Common myeloid progenitor, CD34-positive (primary cell): Measurements from ENCODE around the gene MS4A1.
"Not testable (repeated sequence)": the region's sequence is repeated elsewhere in the genome, so short reads cannot be mapped to it uniquely, and the experiment has no call there.

ENCODE experiments used
- CTCF ChIA-PET: fragments of 350-600 bp; sonication (Branson Sonifier 250); formaldehyde crosslinking; loops from one replicate; lab custom pipeline; 2021; ENCODE audit warnings: antibody characterized with exemption; lab: Charles Lee
- POLR2A ChIA-PET: fragments of 350-600 bp; sonication (Branson Sonifier 250); formaldehyde crosslinking; loops from one replicate; lab custom pipeline; 2021; ENCODE audit warnings: antibody characterized with exemption; lab: Charles Lee
- DNase-seq, 3 donors: peaks; one replicate each; pipeline versions ENCODE4 v3.0.0 to v3.0.0-alpha.2; 2013
- H3K27ac ChIP-seq, 2 experiments: 1 replicate in 1 of 2; 2 replicates in 1 of 2; pipeline ENCODE4 v1.7.0; 2013; ENCODE audit warnings: inconsistent platforms in 2 of 2, low read length in 2 of 2, mild to moderate bottlenecking in 2 of 2, low read depth in 1 of 2, moderate library complexity in 1 of 2; ENCODE audit not compliant: severe bottlenecking in 2 of 2, insufficient read depth in 1 of 2, poor library complexity in 1 of 2
- H3K27me3 ChIP-seq, 5 experiments: replicated peaks in 2 of 5; 1 replicate in 3 of 5; 2 replicates in 2 of 5; pipeline versions ENCODE4 v1.6.1 to v1.7.0; 2013; ENCODE audit warnings: low read length in 4 of 5, mild to moderate bottlenecking in 2 of 5, moderate library complexity in 2 of 5, inconsistent platforms in 1 of 5; ENCODE audit not compliant: insufficient read depth in 5 of 5, control insufficient read depth in 4 of 5
- H3K36me3 ChIP-seq, 4 experiments: 1 replicate in 2 of 4; 2 replicates in 2 of 4; pipeline versions ENCODE4 v1.6.1 to v1.7.0; 2013; ENCODE audit warnings: low read length in 3 of 4, control low read depth in 1 of 4, mild to moderate bottlenecking in 1 of 4; ENCODE audit not compliant: control insufficient read depth in 4 of 4, insufficient read depth in 4 of 4
- H3K4me1 ChIP-seq, 4 experiments: 1 replicate in 3 of 4; 2 replicates in 1 of 4; pipeline versions ENCODE4 v1.6.1 to v1.7.1; 2013; ENCODE audit warnings: low read length in 3 of 4, mild to moderate bottlenecking in 3 of 4, control low read depth in 1 of 4, inconsistent platforms in 1 of 4, moderate library complexity in 1 of 4; ENCODE audit not compliant: control insufficient read depth in 4 of 4, insufficient read depth in 4 of 4; ENCODE audit errors: control extremely low read depth in 1 of 4
- H3K4me3 ChIP-seq, 7 experiments: 1 replicate in 4 of 7; 2 replicates in 3 of 7; pipeline versions ENCODE4 v1.5.1 to v1.7.0; 2013; ENCODE audit warnings: mild to moderate bottlenecking in 7 of 7, low read length in 6 of 7, moderate library complexity in 6 of 7, inconsistent platforms in 2 of 7, low read depth in 2 of 7, control low read depth in 1 of 7; ENCODE audit not compliant: insufficient read depth in 4 of 7, control insufficient read depth in 1 of 7; ENCODE audit errors: extremely low read depth in 1 of 7
- H3K9me3 ChIP-seq, 5 experiments: 1 replicate in 4 of 5; 2 replicates in 1 of 5; pipeline versions ENCODE4 v1.6.1 to v1.7.1; 2013; ENCODE audit warnings: low read length in 4 of 5, mild to moderate bottlenecking in 2 of 5, inconsistent platforms in 1 of 5, low read depth in 1 of 5, moderate library complexity in 1 of 5; ENCODE audit not compliant: control insufficient read depth in 4 of 5, insufficient read depth in 2 of 5; ENCODE audit errors: control extremely low read depth in 1 of 5
- WGBS: methylation state at CpG from one replicate; pipeline ENCODE4 v1.1.5; 2013; ENCODE audit not compliant: insufficient coverage; 5-methylcytosine and 5-hydroxymethylcytosine counted together

Gene MS4A1

DNA sequence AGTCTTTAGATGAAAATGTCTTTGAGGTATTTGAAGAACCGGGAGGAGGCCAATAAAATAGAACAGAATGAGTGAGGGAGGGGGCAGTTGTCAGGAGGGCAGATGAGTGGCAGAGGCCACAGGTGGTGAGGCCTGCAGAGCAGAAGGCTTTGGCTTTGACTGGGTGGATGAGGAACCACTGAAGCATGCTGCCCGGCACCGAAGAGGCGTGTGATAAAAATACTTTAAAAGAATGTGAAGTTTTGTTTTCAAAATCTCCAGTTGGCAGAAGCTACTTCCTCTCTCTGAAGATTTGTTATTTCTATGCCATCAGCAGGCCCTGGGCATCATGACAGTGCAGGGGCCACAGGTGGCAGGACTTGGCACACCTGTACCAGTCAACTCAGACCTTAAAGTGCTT is 43.2 kb downstream of the MS4A1 start:
- Histone ChIP-seq H3K4me1 (peaks cover 0 to 14% (median 6%) of the 10 kb centered on the region in 4 experiments), H3K36me3 (no peaks in the 10 kb centered on the region), H3K9me3 (no peaks in the 10 kb centered on the region), H3K27ac (no peak overlapping the region), H3K27me3 (no peaks in the 10 kb centered on the region), H3K4me3 (no peak overlapping the region)
- ChIA-PET POLR2A (no interaction called here), CTCF (no interaction called here)
- WGBS = 35% methylated on average over 4 of the region's 4 CpGs
- peak in 2 of 3 donors; percentile 49 to 71 for DNase-seq

DNA sequence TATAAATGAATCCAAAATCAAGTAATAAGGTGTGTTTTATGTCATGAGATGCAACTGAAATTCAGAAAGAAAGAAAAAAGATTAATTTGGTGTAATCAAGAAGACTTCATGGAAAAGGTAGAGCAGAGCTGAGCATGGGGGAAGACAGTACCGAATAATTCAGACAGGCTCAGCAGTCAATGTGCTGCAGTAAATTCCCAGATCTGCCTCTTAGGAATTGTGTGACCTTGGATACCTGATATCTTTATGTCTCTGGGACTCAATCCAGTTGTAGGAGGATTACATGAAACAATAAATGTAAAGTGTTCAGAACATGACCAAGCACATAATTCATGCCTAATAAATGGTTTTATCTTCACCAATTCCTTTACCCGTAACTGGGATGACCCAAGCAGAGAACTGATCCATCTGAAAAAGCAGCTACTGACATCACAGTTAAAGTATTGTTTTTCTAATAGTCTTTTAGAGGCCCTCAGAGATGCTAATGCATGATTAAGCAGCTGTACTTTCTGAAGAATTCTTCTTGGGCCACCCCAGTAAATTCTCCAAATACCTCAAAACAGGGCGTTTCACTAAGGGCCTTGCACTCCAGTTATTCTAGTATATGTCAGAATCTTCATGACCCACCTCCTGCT is 44.7 kb downstream of the MS4A1 start:
- ChIA-PET POLR2A (no interaction called here), CTCF (no interaction called here)
- no peak for DNase-seq
- no peak overlapping the region for H3K4me3 ChIP-seq
- WGBS = 96% methylated on average over 2 of the region's 3 CpGs
- no peak overlapping the region for H3K27ac ChIP-seq
- H3K27me3 ChIP-seq = no peaks in the 10 kb centered on the region
- no peaks in the 10 kb centered on the region for H3K9me3 ChIP-seq
- peaks cover 0 to 14% (median 8%) of the 10 kb centered on the region in 4 experiments for H3K4me1 ChIP-seq
- H3K36me3 ChIP-seq = no peaks in the 10 kb centered on the region

DNA sequence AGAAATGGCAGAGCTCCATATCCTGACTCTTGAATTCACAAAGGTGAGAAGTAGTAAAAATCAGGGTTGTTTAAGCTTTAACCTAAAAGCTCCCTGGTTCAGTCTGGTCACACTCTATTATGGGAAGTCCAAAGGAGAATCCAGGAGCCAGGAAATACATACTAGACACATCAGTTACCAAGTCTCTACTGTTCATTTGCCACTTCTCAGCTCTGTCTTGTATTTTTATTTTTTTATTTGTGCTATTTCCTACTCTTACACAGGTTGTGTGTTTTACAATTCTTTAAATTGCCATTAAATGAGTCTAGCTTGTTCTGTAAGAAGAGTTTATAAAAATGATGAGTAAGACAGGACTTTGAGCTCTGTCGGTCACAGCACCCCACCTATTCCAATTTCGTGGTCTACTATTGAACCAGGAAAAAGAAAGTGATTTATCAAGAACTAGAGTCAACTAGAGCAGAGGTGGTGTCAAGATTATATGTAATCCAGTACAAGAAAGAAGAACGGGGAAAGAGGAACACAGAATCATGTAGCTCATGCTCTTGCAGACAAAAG is 46.7 kb downstream of the MS4A1 start:
- no peaks in the 10 kb centered on the region for H3K27me3 ChIP-seq
- peaks cover 0 to 14% (median 8%) of the 10 kb centered on the region in 4 experiments for H3K4me1 ChIP-seq
- no peak overlapping the region for H3K4me3 ChIP-seq
- CTCF ChIA-PET = interaction anchor here (1.1 to 1.7 kb wide), 2 partner anchors 27 to 157 kb away, joined by 3 to 4 read pairs; no protein-coding TSS in a partner anchor
- DNase-seq = no peak
- H3K36me3 ChIP-seq = no peaks in the 10 kb centered on the region
- H3K27ac ChIP-seq = no peak overlapping the region
- no CpG with 5 or more reads among the region's 3 CpGs for WGBS
- H3K9me3 ChIP-seq = no peaks in the 10 kb centered on the region
- POLR2A ChIA-PET = no interaction called here

- CTCF ChIA-PET = interaction anchor here (0.8 to 1.2 kb wide), 2 partner anchors 8 to 108 kb away, joined by 3 read pairs; partner anchors contain the start of gene MS4A14
- POLR2A ChIA-PET = no interaction called here
- peak; percentile 27 to 80 (median 76) for DNase-seq
- Histone ChIP-seq H3K27me3 (no peaks in the 10 kb centered on the region), H3K9me3 (no peaks in the 10 kb centered on the region), H3K27ac (no peak overlapping the region), H3K4me1 (peaks cover 0 to 3% (median 1%) of the 10 kb centered on the region in 4 experiments), H3K36me3 (no peaks in the 10 kb centered on the region), H3K4me3 (no peak overlapping the region)
- WGBS = 89% methylated on average over 1 of the region's 3 CpGs
These were observed 48.7 kb downstream of the MS4A1 start for GRCh38 chr11:60504219-60504905.

DNA sequence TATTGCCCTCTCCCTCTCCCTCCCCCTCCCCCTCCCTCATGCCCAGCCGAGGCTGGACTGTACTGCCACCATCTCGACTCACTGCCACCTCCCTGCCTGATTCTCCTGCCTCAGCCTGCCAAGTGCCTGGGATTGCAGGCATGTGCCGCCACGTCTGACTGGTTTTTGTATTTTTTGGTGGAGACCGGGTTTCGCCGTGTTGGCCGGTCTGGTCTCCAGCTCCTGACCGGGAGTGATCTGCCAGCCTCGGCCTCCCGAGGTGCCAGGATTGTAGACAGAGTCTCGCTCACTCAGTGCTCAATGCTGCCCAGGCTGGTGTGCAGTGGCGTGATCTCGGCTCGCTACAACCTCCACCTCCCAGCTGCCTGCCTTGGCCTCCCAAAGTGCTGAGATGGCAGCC is 54.0 kb downstream of the MS4A1 start:
- DNase-seq, POLR2A ChIA-PET, H3K27ac ChIP-seq, H3K4me3 ChIP-seq, H3K27me3 ChIP-seq, H3K4me1 ChIP-seq, H3K9me3 ChIP-seq, H3K36me3 ChIP-seq: not testable (repeated sequence)
- CTCF ChIA-PET = interaction anchor here (0.5 to 1.5 kb wide), 3 partner anchors 26 to 321 kb away, joined by 3 read pairs; no protein-coding TSS in a partner anchor
- WGBS = 90% methylated on average over 12 of the region's 15 CpGs

DNA sequence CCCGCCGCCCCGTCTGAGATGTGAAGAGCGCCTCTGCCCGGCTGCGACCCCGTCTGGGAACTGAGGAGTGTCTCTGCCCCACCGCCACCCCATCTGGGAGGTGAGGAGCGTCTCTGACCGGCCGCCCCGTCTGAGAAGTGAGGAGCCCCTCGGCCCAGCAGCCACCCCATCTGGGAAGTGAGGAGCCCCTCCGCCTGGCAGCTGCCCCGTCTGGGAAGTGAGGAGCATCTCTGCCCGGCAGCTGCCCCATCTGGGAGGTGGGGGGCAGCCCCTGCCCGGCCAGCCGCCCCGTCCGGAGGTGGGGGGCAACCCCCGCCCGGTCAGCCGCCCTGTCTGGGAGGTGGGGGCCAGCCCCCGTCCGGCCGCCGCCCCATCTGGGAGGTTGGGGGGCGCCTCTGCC is 54.6 kb downstream of the MS4A1 start:
- H3K27me3 ChIP-seq, H3K27ac ChIP-seq, H3K36me3 ChIP-seq, H3K9me3 ChIP-seq, H3K4me1 ChIP-seq, POLR2A ChIA-PET, H3K4me3 ChIP-seq, DNase-seq: not testable (repeated sequence)
- CTCF ChIA-PET = interaction anchor here (1.5 kb wide), 1 partner anchor 26 kb away, joined by 3 read pairs; no protein-coding TSS in a partner anchor
- 93% methylated on average over 16 of the region's 28 CpGs for WGBS

DNA sequence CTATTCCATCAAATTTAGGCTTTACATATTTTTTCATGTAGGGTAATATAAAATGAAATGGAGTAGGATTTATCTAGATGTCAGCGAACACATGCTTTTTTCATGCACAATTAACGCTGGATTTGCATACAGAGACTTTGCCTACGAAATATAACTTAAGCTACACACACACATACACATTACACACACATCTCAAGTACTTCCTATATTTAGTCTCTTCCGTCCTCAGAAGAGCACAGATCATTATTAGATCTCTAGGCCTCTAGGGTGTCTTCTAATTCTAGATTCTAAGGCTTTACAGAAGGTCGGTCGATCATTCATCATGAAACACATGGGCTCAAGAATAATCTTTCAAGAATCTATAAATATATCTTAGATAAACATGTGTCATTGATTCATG is 55.7 kb downstream of the MS4A1 start:
- 63% methylated on average over 3 of the region's 6 CpGs for WGBS
- no peak for DNase-seq
- Histone ChIP-seq H3K4me1 (no peaks in the 10 kb centered on the region), H3K27me3 (no peaks in the 10 kb centered on the region), H3K4me3 (no peak overlapping the region), H3K36me3 (no peaks in the 10 kb centered on the region), H3K27ac (no peak overlapping the region), H3K9me3 (no peaks in the 10 kb centered on the region)
- POLR2A ChIA-PET = no interaction called here
- CTCF ChIA-PET = no interaction called here
